ENCODE measurements around the gene BCAR3. TPM values are rescaled to one million over a fixed set of nuclear protein-coding genes. Genes with fewer than 3 reads are reported as not detected.

Gene BCAR3
- total RNA-seq, 1 experiment from 2014 or later: 33.9 TPM

- POLR2A ChIA-PET: interaction anchor here (0.6 kb wide), 1 partner anchor 40 kb away, joined by 3 read pairs; no protein-coding TSS in a partner anchor
- H3K4me3 ChIP-seq (ENCODE audit: low read depth in 2 of 2, low read length in 2 of 2): no peak overlapping the region
- in situ Hi-C loops (cut with HindIII; ENCODE audit: low pct_unique_long_range_greater_than_20kb, low sequenced_read_pairs) (no loop called here), intact Hi-C loops (cut with micrococcal nuclease; ENCODE audit: unreplicated experiment) (no loop called here)
- peak overlapping the region; percentile 17; the same call in 1 of the 2 replicates for H3K27ac ChIP-seq (ENCODE audit: low read length)
- no peak for DNase-seq (ENCODE audit: low read depth, low spot score)
- ATAC-seq: no peak
- no peaks in the 10 kb centered on the region for H3K27me3 ChIP-seq (ENCODE audit: control insufficient read depth, insufficient read depth, low read length)
- no peak for TF ChIP-seq TCF7L2 (IDR thresholded peaks at IDR 0.05; ENCODE audit: low read depth, low read length)
- TF ChIP-seq CTCF (IDR thresholded peaks at IDR 0.05): no peak
- no peak for TF ChIP-seq SIN3A (IDR thresholded peaks at IDR 0.05; ENCODE audit: borderline replicate concordance, insufficient read depth, low read depth, low read length)
- no peak for TF ChIP-seq POLR2AphosphoS5 (IDR thresholded peaks at IDR 0.05; ENCODE audit: low read depth, low read length)
- TF ChIP-seq REST (IDR thresholded peaks at IDR 0.05; ENCODE audit: insufficient read depth in 1 of 2, low read depth in 2 of 2, low read length in 1 of 2): no peak
- H3K36me3 ChIP-seq (ENCODE audit: control insufficient read depth, insufficient read depth, low read length): no peaks in the 10 kb centered on the region
- H3K9me3 ChIP-seq (ENCODE audit: control insufficient read depth, insufficient read depth, low read depth, low read length): no peaks in the 10 kb centered on the region
- H3K4me1 ChIP-seq (ENCODE audit: control insufficient read depth, insufficient read depth, low read length): peaks cover 73% of the 10 kb centered on the region
- no TSS peak for BruUV-seq (replicated peaks)
- CTCF ChIA-PET: no interaction called here
These were observed 61.3 kb downstream of the BCAR3 start for GRCh38 chr1:93620172-93620840.

- TF ChIP-seq POLR2AphosphoS5 (IDR thresholded peaks at IDR 0.05; ENCODE audit: low read depth, low read length) (no peak), CTCF (IDR thresholded peaks at IDR 0.05) (peak; percentile 54)
- ChIA-PET POLR2A (interaction anchor here (0.6 kb wide), 1 partner anchor 39 kb away, joined by 3 read pairs; no protein-coding TSS in a partner anchor), CTCF (no interaction called here)
- no peak overlapping the region for H3K4me3 ChIP-seq (ENCODE audit: low read depth in 2 of 2, low read length in 2 of 2)
- no TSS peak for BruUV-seq (replicated peaks)
- DNase-seq (ENCODE audit: low read depth, low spot score): no peak
- peaks cover 77% of the 10 kb centered on the region for H3K4me1 ChIP-seq (ENCODE audit: control insufficient read depth, insufficient read depth, low read length)
- no peak for ATAC-seq
- H3K27ac ChIP-seq (ENCODE audit: low read length): peak overlapping the region; percentile 51
- in situ Hi-C loops (cut with HindIII; ENCODE audit: low pct_unique_long_range_greater_than_20kb, low sequenced_read_pairs): no loop called here
- no peaks in the 10 kb centered on the region for H3K36me3 ChIP-seq (ENCODE audit: control insufficient read depth, insufficient read depth, low read length)
- intact Hi-C loops (cut with micrococcal nuclease; ENCODE audit: unreplicated experiment): loop anchor here (10.0 kb wide), 1 partner anchor 185 kb away; no protein-coding TSS in a partner anchor
- H3K9me3 ChIP-seq (ENCODE audit: control insufficient read depth, insufficient read depth, low read depth, low read length): no peaks in the 10 kb centered on the region
- no peaks in the 10 kb centered on the region for H3K27me3 ChIP-seq (ENCODE audit: control insufficient read depth, insufficient read depth, low read length)
These were observed 62.0 kb downstream of the BCAR3 start for GRCh38 chr1:93619507-93620171.

Data from Panc1 (cell line).